GM12875 (cell line): ENCODE results near the gene DLEC1.

Experiments
- H3K4me3 ChIP-seq: one replicate; pipeline ENCODE4 v1.5.1; 2011; ENCODE audit warnings: low read depth, low read length, control low read depth
- CTCF ChIP-seq: IDR thresholded peaks from 2 replicates; pipeline ENCODE4 v1.5.1; 2011; ENCODE audit warnings: low read depth, mild to moderate bottlenecking, control low read depth, inconsistent platforms, low read length, moderate library complexity, borderline replicate concordance; ENCODE audit not compliant: insufficient read depth

The DLEC1 gene

GRCh38 chr3:38136777-38137614, 98.0 kb downstream of the DLEC1 start, which contains the start of gene ACAA1:
ACAA1 (minus strand) TSS chr3:38137127; CDS start chr3:38137035, 92 bp downstream.
- peak within 1 kb of the TSS; percentile 99 for H3K4me3 ChIP-seq
- TF ChIP-seq CTCF = no peak

GRCh38 chr3:38137615-38138348, 98.8 kb downstream of the DLEC1 start:
- H3K4me3 ChIP-seq = peak overlapping the region; percentile 99
- no peak for TF ChIP-seq CTCF

DNA sequence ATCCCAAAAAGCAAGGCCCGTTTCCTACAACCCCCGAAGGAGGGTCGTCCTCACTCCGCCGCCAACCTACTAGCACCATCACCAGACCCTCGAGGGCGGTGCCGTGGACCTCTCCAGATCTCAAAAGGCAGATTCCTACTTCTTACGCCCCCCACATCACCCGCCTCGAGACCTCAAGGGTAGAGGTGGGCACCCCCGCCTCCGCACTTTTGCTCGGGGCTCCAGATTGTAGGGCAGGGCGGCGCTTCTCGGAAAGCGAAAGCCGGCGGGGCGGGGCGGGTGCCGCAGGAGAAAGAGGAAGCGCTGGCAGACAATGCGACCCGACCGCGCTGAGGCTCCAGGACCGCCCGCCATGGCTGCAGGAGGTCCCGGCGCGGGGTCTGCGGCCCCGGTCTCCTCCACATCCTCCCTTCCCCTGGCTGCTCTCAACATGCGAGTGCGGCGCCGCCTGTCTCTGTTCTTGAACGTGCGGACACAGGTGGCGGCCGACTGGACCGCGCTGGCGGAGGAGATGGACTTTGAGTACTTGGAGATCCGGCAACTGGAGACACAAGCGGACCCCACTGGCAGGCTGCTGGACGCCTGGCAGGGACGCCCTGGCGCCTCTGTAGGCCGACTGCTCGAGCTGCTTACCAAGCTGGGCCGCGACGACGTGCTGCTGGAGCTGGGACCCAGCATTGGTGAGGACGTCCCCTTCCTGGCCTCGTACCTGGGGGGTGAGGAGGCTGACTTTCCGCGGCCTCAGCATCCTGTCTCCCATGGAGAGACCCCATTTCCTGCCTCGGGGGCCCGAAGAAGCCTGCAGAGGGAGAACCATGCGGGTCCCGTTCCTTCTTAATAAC, 99.6 kb downstream of the DLEC1 start, which contains the start of gene MYD88:
TSS of gene MYD88 (plus strand) at position 313 of the 842 bp plus-strand sequence. CDS start at position 353, 40 bp downstream.
- TF ChIP-seq CTCF = no peak
- peak within 1 kb of the TSS; percentile 99 for H3K4me3 ChIP-seq

GRCh38 chr3:38139191-38139590, 100.2 kb downstream of the DLEC1 start:
- peak overlapping the region; percentile 99 for H3K4me3 ChIP-seq
- TF ChIP-seq CTCF = no peak

- TF ChIP-seq CTCF = no peak
- H3K4me3 ChIP-seq = peak overlapping the region; percentile 99
These were observed 100.6 kb downstream of the DLEC1 start for GRCh38 chr3:38139652-38140051.

DNA sequence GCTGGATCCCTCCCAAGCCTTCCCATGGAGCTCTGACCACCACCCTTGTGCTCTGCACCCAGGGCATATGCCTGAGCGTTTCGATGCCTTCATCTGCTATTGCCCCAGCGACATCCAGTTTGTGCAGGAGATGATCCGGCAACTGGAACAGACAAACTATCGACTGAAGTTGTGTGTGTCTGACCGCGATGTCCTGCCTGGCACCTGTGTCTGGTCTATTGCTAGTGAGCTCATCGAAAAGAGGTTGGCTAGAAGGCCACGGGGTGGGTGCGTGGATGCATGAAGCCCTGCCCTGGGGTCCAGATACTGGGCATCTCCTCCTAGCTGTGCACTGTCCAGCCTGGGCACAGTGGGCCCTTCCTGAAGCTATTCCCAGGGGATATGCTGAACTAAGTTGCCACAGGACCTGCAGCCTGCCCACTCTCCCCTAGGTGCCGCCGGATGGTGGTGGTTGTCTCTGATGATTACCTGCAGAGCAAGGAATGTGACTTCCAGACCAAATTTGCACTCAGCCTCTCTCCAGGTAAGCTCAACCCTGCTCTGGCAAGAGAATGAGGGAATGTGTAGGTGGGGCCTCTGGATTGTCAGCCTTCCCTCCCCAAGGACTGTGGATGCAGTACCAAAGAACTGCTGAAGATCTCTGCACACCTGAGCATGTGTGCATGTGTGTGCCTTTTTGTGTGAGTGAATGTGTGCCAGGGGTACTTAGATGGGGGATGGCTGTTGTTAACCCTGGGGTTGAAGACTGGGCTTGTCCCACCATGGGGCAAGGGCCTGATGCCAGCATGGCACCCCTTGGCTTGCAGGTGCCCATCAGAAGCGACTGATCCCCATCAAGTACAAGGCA, 101.5 kb downstream of the DLEC1 start:
- H3K4me3 ChIP-seq = peak overlapping the region; percentile 31
- TF ChIP-seq CTCF = no peak
